ENCODE data around the gene DOCK2. TPM values are rescaled to one million over a fixed set of nuclear protein-coding genes. Genes with fewer than 3 reads are reported as not detected.

DOCK2 gene
- total and polyA plus RNA-seq, 9 of the 15 experiments (the other 6 are each of a cell fraction or from before 2014, with no cell fraction given), result 4.5 to 42.6 (median 20.5) TPM

DNA sequence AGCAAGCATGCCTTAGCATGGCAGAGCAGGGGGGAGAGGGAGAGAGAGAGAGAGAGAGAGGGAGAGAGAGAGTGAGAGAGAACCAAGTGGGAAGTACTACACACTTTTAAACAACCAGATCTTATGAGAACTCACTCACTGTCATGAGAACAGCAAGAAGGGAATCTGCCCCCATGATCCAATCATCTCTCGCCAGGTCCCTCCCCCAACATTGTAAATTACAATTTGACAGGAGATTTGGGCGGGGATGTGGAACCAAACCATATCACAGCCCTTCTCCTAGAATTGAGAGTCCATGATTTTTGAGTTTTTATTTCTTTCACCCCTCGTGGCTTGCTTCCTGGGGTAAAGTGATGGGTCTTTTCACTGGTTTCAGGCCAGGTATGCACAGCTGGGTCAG is 98.8 kb downstream of the DOCK2 start:
- intact Hi-C loops (cut with micrococcal nuclease), result no loop called here
- no peaks in the 10 kb centered on the region for H3K36me3 ChIP-seq (ENCODE audit: control insufficient read depth, insufficient read depth, low read length)
- POLR2A ChIA-PET, result no interaction called here

More for the DNA sequence above, 98.8 kb downstream of the DOCK2 start:
- in situ Hi-C loops (cut with MboI), result no loop called here
- DNase-seq (ENCODE audit: extremely low read depth in 1 of 4, low spot score in 3 of 4) (peak in 1 of 4 experiments; percentile 24), ATAC-seq (peak; percentile 60), FAIRE-seq (no peak)
- H4K20me1 ChIP-seq (replicated peaks; ENCODE audit: control insufficient read depth, insufficient read depth, low read length), result no peaks in the 10 kb centered on the region
- H3K9me1 ChIP-seq (ENCODE audit: control insufficient read depth, insufficient read depth, low read length), result no peaks in the 10 kb centered on the region
- no peaks in the 10 kb centered on the region for H3K4me1 ChIP-seq (replicated peaks in 1 of 2; ENCODE audit: control insufficient read depth in 2 of 2, insufficient read depth in 2 of 2, low read length in 2 of 2)
- no peaks in the 10 kb centered on the region for H3K79me2 ChIP-seq (ENCODE audit: control insufficient read depth, insufficient read depth, low read length)
- H3K27me3 ChIP-seq (ENCODE audit: control insufficient read depth in 2 of 2, insufficient read depth in 2 of 2, low read length in 2 of 2), result no peaks in the 10 kb centered on the region
- H3K27ac ChIP-seq (ENCODE audit: extremely low read depth, low read depth, low read length), result no peak overlapping the region
- no peak overlapping the region for H3K4me2 ChIP-seq (ENCODE audit: insufficient read depth, low read length)
- CTCF ChIA-PET (ENCODE audit: low intra/inter-chr PET ratio), result no interaction called here
- H2AFZ ChIP-seq (ENCODE audit: low read depth, low read length), result peak overlapping the region; percentile 46; the same call in 1 of the 2 replicates
- H3K9ac ChIP-seq (ENCODE audit: insufficient read depth in 1 of 2, low read depth in 2 of 2, low read length in 2 of 2), result no peak overlapping the region
- BruUV-seq (replicated peaks), result no TSS peak
- H3K9me3 ChIP-seq (replicated peaks; ENCODE audit: control insufficient read depth, insufficient read depth, low read depth, low read length), result no peaks in the 10 kb centered on the region
- WGBS (ENCODE audit: insufficient coverage, low coverage, missing lambda C conversion rate), result 17% methylated on average over 3 of the region's 3 CpGs
- TF ChIP-seq SLC30A9 (CRISPR knock-in tag; IDR thresholded peaks at IDR 0.05) (no peak), ESRRA (IDR thresholded peaks at IDR 0.05; ENCODE audit: borderline replicate concordance, low read depth) (no peak), ZNF507 (tag; conservative IDR thresholded peaks at IDR 0.05) (no peak), ZNF445 (CRISPR knock-in tag; IDR thresholded peaks at IDR 0.05; ENCODE audit: low read depth) (no peak), MEIS2 (IDR thresholded peaks at IDR 0.05; ENCODE audit: partially characterized antibody) (peak; percentile 88), ZNF444 (CRISPR knock-in tag; IDR thresholded peaks at IDR 0.05) (peak; percentile 72; the same call in 1 of the 2 replicates), ESRRB (CRISPR knock-in tag; IDR thresholded peaks at IDR 0.05; ENCODE audit: borderline replicate concordance) (no peak), HIVEP1 (CRISPR knock-in tag; IDR thresholded peaks at IDR 0.05) (no peak), POLR2G (IDR thresholded peaks at IDR 0.05; ENCODE audit: low read depth, low read length) (no peak), FOSL1 (tag; conservative IDR thresholded peaks at IDR 0.05) (no peak)
- TF ChIP-seq, protein P1, sequence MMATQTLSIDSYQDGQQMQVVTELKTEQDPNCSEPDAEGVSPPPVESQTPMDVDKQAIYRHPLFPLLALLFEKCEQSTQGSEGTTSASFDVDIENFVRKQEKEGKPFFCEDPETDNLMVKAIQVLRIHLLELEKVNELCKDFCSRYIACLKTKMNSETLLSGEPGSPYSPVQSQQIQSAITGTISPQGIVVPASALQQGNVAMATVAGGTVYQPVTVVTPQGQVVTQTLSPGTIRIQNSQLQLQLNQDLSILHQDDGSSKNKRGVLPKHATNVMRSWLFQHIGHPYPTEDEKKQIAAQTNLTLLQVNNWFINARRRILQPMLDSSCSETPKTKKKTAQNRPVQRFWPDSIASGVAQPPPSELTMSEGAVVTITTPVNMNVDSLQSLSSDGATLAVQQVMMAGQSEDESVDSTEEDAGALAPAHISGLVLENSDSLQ (IDR thresholded peaks at IDR 0.05), result peak; percentile 90
- TF ChIP-seq, protein P2, sequence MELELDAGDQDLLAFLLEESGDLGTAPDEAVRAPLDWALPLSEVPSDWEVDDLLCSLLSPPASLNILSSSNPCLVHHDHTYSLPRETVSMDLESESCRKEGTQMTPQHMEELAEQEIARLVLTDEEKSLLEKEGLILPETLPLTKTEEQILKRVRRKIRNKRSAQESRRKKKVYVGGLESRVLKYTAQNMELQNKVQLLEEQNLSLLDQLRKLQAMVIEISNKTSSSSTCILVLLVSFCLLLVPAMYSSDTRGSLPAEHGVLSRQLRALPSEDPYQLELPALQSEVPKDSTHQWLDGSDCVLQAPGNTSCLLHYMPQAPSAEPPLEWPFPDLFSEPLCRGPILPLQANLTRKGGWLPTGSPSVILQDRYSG (tag; conservative IDR thresholded peaks at IDR 0.05; ENCODE audit: low read depth), result no peak
- TF ChIP-seq, protein P3, sequence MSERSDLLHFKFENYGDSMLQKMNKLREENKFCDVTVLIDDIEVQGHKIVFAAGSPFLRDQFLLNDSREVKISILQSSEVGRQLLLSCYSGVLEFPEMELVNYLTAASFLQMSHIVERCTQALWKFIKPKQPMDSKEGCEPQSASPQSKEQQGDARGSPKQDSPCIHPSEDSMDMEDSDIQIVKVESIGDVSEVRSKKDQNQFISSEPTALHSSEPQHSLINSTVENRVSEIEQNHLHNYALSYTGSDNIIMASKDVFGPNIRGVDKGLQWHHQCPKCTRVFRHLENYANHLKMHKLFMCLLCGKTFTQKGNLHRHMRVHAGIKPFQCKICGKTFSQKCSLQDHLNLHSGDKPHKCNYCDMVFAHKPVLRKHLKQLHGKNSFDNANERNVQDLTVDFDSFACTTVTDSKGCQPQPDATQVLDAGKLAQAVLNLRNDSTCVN (CRISPR knock-in tag; IDR thresholded peaks at IDR 0.05), result no peak
- TF ChIP-seq, protein P4, sequence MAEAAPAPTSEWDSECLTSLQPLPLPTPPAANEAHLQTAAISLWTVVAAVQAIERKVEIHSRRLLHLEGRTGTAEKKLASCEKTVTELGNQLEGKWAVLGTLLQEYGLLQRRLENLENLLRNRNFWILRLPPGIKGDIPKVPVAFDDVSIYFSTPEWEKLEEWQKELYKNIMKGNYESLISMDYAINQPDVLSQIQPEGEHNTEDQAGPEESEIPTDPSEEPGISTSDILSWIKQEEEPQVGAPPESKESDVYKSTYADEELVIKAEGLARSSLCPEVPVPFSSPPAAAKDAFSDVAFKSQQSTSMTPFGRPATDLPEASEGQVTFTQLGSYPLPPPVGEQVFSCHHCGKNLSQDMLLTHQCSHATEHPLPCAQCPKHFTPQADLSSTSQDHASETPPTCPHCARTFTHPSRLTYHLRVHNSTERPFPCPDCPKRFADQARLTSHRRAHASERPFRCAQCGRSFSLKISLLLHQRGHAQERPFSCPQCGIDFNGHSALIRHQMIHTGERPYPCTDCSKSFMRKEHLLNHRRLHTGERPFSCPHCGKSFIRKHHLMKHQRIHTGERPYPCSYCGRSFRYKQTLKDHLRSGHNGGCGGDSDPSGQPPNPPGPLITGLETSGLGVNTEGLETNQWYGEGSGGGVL (CRISPR knock-in tag; IDR thresholded peaks at IDR 0.05), result no peak
- TF ChIP-seq, protein P5, sequence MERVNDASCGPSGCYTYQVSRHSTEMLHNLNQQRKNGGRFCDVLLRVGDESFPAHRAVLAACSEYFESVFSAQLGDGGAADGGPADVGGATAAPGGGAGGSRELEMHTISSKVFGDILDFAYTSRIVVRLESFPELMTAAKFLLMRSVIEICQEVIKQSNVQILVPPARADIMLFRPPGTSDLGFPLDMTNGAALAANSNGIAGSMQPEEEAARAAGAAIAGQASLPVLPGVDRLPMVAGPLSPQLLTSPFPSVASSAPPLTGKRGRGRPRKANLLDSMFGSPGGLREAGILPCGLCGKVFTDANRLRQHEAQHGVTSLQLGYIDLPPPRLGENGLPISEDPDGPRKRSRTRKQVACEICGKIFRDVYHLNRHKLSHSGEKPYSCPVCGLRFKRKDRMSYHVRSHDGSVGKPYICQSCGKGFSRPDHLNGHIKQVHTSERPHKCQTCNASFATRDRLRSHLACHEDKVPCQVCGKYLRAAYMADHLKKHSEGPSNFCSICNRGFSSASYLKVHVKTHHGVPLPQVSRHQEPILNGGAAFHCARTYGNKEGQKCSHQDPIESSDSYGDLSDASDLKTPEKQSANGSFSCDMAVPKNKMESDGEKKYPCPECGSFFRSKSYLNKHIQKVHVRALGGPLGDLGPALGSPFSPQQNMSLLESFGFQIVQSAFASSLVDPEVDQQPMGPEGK (CRISPR knock-in tag; IDR thresholded peaks at IDR 0.05; ENCODE audit: borderline replicate concordance), result no peak
- H3K4me3 ChIP-seq, result no peak overlapping the region

All from K562 (cell line).